Brain pericyte (primary cell): ENCODE measurements around the gene CYP2C18.
"Not testable (repeated sequence)": the region's sequence is repeated elsewhere in the genome, so short reads cannot be mapped to it uniquely, and the experiment has no call there.

Source experiments
- DNase-seq: peaks from one replicate; pipeline ENCODE4 v3.0.0-alpha.2; 2012; ENCODE audit warnings: low read depth, low spot score

CYP2C18 gene

GRCh38 chr10:94683214-94684054, at the start of gene CYP2C18:
Gene CYP2C18 (plus strand): TSS chr10:94683729. CDS start chr10:94683820, 91 bp downstream.
- DNase-seq = no peak

DNA sequence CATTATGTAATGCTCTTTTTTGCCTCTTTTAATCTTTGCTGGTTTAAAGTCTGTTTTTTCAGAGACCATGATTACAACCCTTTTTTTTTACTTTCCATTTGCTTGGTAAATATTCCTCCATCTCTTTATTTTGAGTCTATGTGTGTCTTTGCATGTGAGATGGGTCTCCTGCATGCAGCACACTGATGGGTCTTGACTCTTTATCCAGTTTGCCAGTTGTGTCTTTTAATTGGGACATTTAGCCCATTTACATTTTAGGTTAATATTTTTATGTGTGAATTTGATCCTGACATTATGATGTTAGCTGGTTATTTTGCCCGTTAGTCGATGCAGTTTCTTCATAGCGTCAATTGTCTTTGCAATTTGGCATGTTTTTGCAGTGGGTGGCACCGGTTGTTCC, 45.4 kb upstream of the CYP2C18 start:
- DNase-seq = not testable (repeated sequence)

- DNase-seq = no peak
Observed at GRCh38 chr10:94639902-94640301, 43.6 kb upstream of the CYP2C18 start.

DNA sequence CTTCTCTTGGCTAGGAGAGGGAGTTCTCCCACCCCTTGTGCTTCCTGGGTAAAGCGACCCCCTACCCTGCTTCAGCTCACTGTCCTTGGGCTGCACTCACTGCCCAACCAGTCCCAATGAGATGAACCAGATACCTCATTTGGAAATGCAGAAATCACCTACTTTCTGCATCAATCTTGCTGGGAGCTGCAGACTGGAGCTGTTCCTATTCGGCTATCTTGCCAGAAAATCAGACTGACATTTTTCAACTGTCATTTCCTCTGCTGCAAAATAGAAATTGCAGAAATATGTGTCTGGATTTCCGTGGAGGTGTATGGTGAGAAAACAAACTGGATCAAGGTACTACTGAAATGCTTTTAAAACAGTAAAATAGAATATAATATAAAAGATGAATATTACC, 43.0 kb upstream of the CYP2C18 start:
- no peak for DNase-seq

DNA sequence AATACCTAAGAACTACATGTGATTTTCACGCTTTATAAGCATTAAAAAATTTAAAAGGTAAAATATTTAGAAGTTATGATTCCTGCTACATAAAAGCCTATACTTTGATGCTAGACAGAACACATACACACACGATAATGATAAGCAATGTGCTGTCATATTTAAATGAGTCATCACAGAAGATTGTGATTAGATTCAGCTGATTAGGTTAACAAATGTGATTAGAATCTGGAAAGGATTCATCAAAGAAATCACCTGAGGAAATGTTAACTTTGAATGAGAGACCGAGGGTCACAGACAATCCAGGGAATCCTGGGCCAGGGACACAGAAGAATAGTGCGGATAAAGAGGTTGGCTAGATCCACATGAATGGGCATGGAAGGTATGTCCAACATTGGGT, 42.0 kb upstream of the CYP2C18 start:
- DNase-seq = no peak

DNA sequence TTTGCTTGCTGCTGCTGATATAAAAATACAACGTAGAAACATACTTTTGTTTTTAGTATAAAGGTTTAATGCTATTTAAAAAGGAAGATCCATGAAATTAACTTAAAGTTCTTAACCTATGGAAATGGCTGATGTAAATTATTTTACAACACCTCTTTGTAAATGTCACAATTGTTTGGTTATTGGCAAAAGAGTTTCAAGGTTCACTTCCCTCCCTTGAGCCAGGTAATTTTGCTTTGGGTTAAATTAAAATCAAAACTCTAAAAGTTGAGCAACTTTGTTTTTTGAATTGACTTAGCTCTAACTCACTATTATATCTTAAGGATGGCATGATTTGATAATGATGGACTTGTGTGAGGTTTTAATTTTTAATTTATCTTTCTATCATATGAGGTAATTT, 39.2 kb upstream of the CYP2C18 start:
- DNase-seq = no peak

DNA sequence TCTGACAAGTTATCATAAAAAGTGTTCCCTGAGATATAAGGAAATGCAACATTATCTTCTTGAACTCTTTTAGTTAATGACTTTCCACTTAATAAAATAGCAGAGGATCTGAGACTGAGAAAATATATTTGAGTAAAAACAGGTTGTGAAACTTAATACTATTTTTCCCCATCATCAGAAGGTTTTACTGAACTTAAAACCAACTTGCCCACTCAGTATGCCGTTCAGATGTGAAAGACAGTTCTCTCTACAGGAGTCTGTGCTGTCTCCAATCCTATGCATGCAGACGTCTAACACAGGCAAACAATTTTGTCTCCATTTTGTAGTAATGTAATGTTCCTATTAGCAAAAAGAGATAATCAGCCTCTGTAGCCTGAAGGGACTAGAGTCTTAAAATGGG, 38.2 kb upstream of the CYP2C18 start:
- no peak for DNase-seq

DNA sequence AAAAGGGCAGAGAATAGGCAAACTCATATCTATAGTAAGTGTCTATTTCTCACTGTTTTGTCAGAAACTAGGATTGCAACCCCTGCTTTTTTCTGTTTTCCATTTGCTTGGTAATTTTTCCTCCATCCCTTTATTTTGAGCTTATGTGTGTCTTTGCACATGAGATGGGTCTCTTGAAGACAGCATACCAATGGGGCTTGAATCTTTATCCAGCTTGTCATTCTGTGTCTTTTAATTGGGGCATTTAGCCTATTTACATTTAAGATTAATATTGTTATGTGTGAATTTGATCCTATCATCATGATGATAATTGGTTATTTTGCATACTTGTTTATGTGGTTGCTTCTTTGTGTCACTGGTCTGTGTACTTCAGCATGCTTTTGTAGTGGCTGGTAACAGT, 28.3 kb upstream of the CYP2C18 start:
- DNase-seq = not testable (repeated sequence)

DNA sequence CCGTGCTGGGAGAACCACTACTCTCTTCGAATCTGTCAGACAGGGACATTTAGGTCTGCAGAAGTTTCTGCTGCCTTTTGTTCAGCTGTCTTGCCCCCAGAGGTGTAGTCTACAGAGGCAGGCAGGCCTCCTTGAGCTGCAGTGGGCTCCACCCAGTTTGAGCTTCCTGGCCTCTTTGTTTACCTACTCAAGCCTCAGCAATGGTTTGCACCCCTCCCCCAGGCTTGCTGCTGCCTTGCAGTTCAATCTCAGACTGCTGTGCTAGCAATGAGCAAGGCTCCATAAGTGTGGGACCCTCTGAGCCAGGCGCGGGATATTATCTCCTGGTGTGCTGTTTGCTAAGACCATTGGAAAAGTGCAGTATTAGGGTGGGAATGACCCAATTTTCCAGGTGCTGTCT, 20.5 kb upstream of the CYP2C18 start:
- not testable (repeated sequence) for DNase-seq

- no peak for DNase-seq
Observed at GRCh38 chr10:94666391-94667102, 17.0 kb upstream of the CYP2C18 start.

DNA sequence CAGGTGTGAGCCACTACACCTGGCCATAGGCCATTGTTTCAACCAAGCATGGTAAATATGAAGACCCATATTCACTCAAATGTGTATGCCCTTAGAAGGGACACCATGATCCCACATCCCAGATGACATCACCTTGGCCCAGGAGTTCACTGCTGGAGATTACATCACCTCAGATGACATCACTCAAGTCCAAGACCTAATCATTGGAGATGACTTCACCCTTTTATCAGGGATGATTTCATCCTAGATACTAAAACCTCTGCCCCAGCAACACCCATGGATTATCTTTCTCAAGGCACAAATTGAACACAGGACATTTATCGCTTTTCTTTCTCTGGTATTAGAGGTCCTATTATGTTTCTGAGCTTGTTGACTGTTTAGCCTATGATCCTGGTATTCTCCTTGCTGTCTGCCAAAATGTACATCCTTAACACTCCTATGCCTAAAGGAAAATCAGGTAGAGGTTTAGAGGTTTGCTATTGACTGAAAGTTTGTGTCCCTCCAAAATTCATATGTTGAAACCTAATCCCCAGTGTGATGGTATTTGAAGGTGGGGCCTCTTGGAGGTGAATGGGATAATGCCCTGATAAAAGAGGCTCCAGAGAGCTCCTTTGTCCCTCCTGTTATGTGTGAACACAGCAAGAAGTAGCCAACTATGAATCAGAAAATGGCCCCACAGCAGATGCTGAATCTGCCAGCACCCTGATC, 9.8 kb upstream of the CYP2C18 start:
- no peak for DNase-seq

- no peak for DNase-seq
Observed at GRCh38 chr10:94676496-94676895, 7.0 kb upstream of the CYP2C18 start.

DNA sequence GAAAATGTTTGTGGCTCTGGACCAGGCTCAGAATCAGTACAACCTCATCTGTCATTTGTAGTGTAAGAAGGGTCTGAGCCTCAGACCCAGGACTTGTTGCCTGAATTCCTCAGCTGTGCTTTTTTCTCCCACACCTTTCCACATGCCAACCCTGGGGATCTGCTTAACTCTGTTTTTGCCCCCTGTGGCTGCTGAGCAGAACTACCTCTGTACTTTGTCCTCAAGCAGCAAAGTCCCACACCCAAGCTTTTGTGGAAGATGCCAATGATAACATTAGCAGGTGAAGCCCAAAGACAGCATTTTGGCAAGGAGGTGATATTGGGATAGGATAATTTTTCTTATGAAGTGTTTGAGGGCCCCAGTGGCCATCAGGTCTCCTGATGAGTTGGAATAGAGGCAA, 5.8 kb upstream of the CYP2C18 start:
- DNase-seq = no peak

DNA sequence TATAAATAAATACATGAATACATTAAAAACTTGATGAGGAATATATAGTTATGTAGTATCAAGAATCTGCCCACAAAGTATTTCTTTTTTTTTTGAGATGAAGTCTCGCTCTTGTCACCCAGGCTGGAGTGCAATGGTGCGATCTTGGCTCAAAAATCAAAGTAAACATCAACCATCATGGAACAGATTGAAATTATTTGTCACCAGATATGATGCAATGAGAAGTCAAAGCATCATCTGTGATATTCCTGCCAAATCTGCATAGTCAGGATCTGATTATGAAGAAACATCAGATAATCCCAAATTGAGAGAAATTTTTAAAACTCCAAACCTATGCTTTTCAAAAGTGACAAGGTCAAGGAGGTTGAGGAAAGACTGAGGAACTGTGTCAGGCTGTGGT, 5.1 kb upstream of the CYP2C18 start:
- no peak for DNase-seq

GRCh38 chr10:94680544-94680943, 3.0 kb upstream of the CYP2C18 start:
- no peak for DNase-seq

- DNase-seq = not testable (repeated sequence)
Observed at GRCh38 chr10:94682636-94683035, 893 bp upstream of the CYP2C18 start.

DNA sequence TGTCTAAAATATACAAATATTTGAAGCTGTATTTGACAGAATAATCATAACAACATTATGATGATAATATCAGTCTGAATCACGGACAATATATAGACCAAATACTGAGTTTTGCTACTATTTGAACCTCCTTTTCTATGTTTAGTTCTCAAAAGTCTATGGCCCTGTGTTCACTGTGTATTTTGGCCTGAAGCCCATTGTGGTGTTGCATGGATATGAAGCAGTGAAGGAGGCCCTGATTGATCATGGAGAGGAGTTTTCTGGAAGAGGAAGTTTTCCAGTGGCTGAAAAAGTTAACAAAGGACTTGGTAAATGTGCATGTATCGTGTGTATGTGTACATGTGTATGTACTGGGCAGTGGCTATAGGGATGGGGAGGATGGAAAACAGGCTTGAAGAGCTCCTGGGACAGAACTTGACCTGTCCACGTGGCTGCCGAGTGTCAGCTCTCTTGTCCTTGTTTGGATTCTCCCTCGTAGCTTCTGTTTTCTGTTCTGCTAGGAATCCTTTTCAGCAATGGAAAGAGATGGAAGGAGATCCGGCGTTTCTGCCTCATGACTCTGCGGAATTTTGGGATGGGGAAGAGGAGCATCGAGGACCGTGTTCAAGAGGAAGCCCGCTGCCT, 4.2 kb downstream of the CYP2C18 start:
- DNase-seq = no peak

DNA sequence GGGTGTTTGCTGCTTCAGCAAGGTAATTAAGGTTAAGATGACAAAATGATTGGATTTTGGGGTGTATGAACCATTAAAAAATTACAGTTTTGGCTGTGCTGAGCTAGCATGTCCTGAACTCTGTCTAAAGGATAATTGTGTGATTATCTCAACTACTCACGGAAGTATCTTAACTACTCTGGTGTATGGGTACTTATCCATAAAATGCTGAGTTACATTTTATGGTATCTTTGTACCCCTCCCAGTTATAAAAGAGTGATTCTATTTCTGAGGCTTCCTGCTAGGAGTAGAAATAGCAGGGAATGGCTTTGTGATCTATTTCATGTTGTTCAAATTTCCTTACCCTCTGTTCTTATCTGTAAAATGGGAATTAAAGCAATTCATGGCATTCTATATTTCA, 22.6 kb downstream of the CYP2C18 start:
- DNase-seq = no peak

- no peak for DNase-seq
Observed at GRCh38 chr10:94710578-94710977, 27.0 kb downstream of the CYP2C18 start.

DNA sequence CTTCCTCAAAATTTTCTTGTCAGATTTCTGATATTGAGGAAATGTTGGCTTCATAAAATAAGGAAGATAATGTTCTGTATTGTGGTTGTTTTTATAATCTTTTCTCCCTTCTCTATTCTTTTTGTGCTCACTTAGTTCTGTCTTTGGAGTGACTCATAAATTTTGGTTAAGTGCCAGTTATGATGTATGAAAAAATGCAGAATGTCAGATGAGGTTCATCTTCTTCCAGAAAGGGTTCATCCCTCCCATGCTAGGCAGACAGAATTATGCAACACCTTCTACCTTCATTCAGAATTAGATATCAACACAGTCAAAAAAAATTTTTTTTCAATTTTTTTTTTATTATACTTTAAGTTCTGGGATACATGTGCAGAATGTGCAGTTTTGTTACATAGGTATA, 42.3 kb downstream of the CYP2C18 start:
- no peak for DNase-seq

GRCh38 chr10:94735197-94735596, 51.7 kb downstream of the CYP2C18 start:
- DNase-seq = no peak

- DNase-seq = no peak
Observed at GRCh38 chr10:94738588-94738987, 55.1 kb downstream of the CYP2C18 start.
